Esophagus (tissue), 2 donors: ENCODE data around the gene NXNL1. TPM values are rescaled to one million over a fixed set of nuclear protein-coding genes. Genes with fewer than 3 reads are reported as not detected.
"Not testable (repeated sequence)": the region's sequence is repeated elsewhere in the genome, so short reads cannot be mapped to it uniquely, and the experiment has no call there.

ENCODE experiments used
- H3K27ac ChIP-seq, 2 donors: one replicate each; pipeline ENCODE4 v1.5.1; 2013; ENCODE audit warnings: low read depth in 2 of 2, mild to moderate bottlenecking in 2 of 2, inconsistent platforms in 1 of 2, low read length in 1 of 2, moderate library complexity in 1 of 2
- H3K27me3 ChIP-seq, 2 donors: one replicate each; pipeline ENCODE4 v1.6.1; 2013; ENCODE audit warnings: low read length in 2 of 2, control low read depth in 1 of 2, mild to moderate bottlenecking in 1 of 2; ENCODE audit not compliant: insufficient read depth in 2 of 2, control insufficient read depth in 1 of 2
- H3K36me3 ChIP-seq, 2 donors: one replicate each; pipeline ENCODE4 v1.6.1; 2013; ENCODE audit warnings: low read length in 1 of 2; ENCODE audit not compliant: control insufficient read depth in 2 of 2, insufficient read depth in 2 of 2
- H3K4me1 ChIP-seq, 2 donors: one replicate each; pipeline ENCODE4 v1.6.1; 2013; ENCODE audit warnings: low read length in 1 of 2; ENCODE audit not compliant: control insufficient read depth in 2 of 2, insufficient read depth in 2 of 2
- H3K4me3 ChIP-seq, 2 donors: one replicate each; pipeline ENCODE4 v1.5.1; 2013; ENCODE audit warnings: low read length in 2 of 2, mild to moderate bottlenecking in 2 of 2, low read depth in 1 of 2, moderate library complexity in 1 of 2
- H3K9me3 ChIP-seq, 2 donors: one replicate each; pipeline ENCODE4 v1.6.1; 2013; ENCODE audit warnings: mild to moderate bottlenecking in 2 of 2, low read depth in 1 of 2, low read length in 1 of 2, moderate library complexity in 1 of 2; ENCODE audit not compliant: control insufficient read depth in 2 of 2, insufficient read depth in 1 of 2
- WGBS, 2 donors: extraction: QIAGEN DNeasy Blood & Tissue Kit; methylation state at CpG; one replicate each; pipeline ENCODE4 v1.1.7; 2013; 5-methylcytosine and 5-hydroxymethylcytosine counted together
- polyA plus RNA-seq, 2 donors: library from polyadenylated mRNA; stranded (reverse); fragments of 200-250 nt; gene quantifications; one replicate each; pipeline ENCODE4 v1.2.3, GENCODE V29; 2013
- donor health status: healthy with polysubstance abuse.
- donor health status: Bipolar disorder and iron deficiency.

Gene NXNL1
- polyA plus RNA-seq, 2 donors, result not detected

- H3K27me3 ChIP-seq, result not testable (repeated sequence)
- WGBS, 2 donors, result 79 to 84% methylated on average over 6 of the region's 6 CpGs
- H3K27ac ChIP-seq, result peak overlapping the region in 1 of 2 donors; percentile 15
Measured at GRCh38 chr19:17475011-17475540, 14.3 kb upstream of the NXNL1 start.

GRCh38 chr19:17473041-17473440, 12.3 kb upstream of the NXNL1 start:
- H3K9me3 ChIP-seq, result no peaks in the 10 kb centered on the region
- no peak overlapping the region for H3K27ac ChIP-seq
- no peaks in the 10 kb centered on the region for H3K27me3 ChIP-seq
- H3K4me1 ChIP-seq, result peaks cover 0 to 14% of the 10 kb centered on the region in 2 donors
- no peak overlapping the region for H3K4me3 ChIP-seq
- H3K36me3 ChIP-seq, result no peaks in the 10 kb centered on the region
- 76 to 84% methylated on average over 9 of the region's 9 CpGs for WGBS, 2 donors

More at GRCh38 chr19:17475011-17475540, 14.3 kb upstream of the NXNL1 start:
- not testable (repeated sequence) for H3K4me1 ChIP-seq, H3K4me3 ChIP-seq, H3K36me3 ChIP-seq, H3K9me3 ChIP-seq

GRCh38 chr19:17471410-17472125, 10.8 kb upstream of the NXNL1 start:
- peaks cover 0 to 14% of the 10 kb centered on the region in 2 donors for H3K4me1 ChIP-seq
- peak overlapping the region in 1 of 2 donors; percentile 16 for H3K27ac ChIP-seq
- H3K9me3 ChIP-seq, result no peaks in the 10 kb centered on the region
- H3K27me3 ChIP-seq, result no peaks in the 10 kb centered on the region
- H3K36me3 ChIP-seq, result no peaks in the 10 kb centered on the region
- 54 to 55% methylated on average over 12 of the region's 12 CpGs for WGBS, 2 donors
- H3K4me3 ChIP-seq, result peak overlapping the region in 1 of 2 donors; percentile 58

- H3K9me3 ChIP-seq, result no peaks in the 10 kb centered on the region
- 0% methylated on average over 50 to 67 of the region's 67 CpGs for WGBS, 2 donors
- H3K4me3 ChIP-seq, result peak within 1 kb of the TSS; percentile 58 to 82
- H3K27ac ChIP-seq, result peak within 1 kb of the TSS; percentile 90 to 97
- no peaks in the 10 kb centered on the region for H3K36me3 ChIP-seq
- peaks cover 0 to 14% of the 10 kb centered on the region in 2 donors for H3K4me1 ChIP-seq
- no peaks in the 10 kb centered on the region for H3K27me3 ChIP-seq
Measured at GRCh38 chr19:17470068-17470841, 9.5 kb upstream of the NXNL1 start, which contains the start of gene SLC27A1. Gene SLC27A1, plus strand, starts transcription at chr19:17470524. Its CDS starts 17 bp downstream, at chr19:17470541.

GRCh38 chr19:17469481-17470067, 8.8 kb upstream of the NXNL1 start:
- WGBS, 2 donors, result 1% methylated on average over 31 of the region's 31 CpGs
- no peaks in the 10 kb centered on the region for H3K27me3 ChIP-seq
- peak overlapping the region; percentile 90 to 97 for H3K27ac ChIP-seq
- peak overlapping the region; percentile 58 to 82 for H3K4me3 ChIP-seq
- H3K4me1 ChIP-seq, result peaks cover 0 to 14% of the 10 kb centered on the region in 2 donors
- H3K9me3 ChIP-seq, result no peaks in the 10 kb centered on the region
- H3K36me3 ChIP-seq, result no peaks in the 10 kb centered on the region

- peak overlapping the region; percentile 39 to 58 for H3K4me3 ChIP-seq
- peak overlapping the region; percentile 90 to 97 for H3K27ac ChIP-seq
- no peaks in the 10 kb centered on the region for H3K9me3 ChIP-seq
- peaks cover 0 to 14% of the 10 kb centered on the region in 2 donors for H3K4me1 ChIP-seq
- H3K36me3 ChIP-seq, result no peaks in the 10 kb centered on the region
- 2 to 4% methylated on average over 19 of the region's 19 CpGs for WGBS, 2 donors
- no peaks in the 10 kb centered on the region for H3K27me3 ChIP-seq
Measured at GRCh38 chr19:17469092-17469480, 8.4 kb upstream of the NXNL1 start.

GRCh38 chr19:17468302-17469091, 7.8 kb upstream of the NXNL1 start:
- Histone ChIP-seq H3K4me1 (peaks cover 0 to 14% of the 10 kb centered on the region in 2 donors), H3K4me3 (peak overlapping the region; percentile 39 to 58), H3K27me3 (no peaks in the 10 kb centered on the region), H3K36me3 (no peaks in the 10 kb centered on the region), H3K9me3 (no peaks in the 10 kb centered on the region), H3K27ac (peak overlapping the region; percentile 90 to 97)
- WGBS, 2 donors, result 35 to 57% methylated on average over 25 of the region's 25 CpGs

GRCh38 chr19:17467471-17468301, 7.0 kb upstream of the NXNL1 start:
- 56 to 67% methylated on average over 12 of the region's 12 CpGs for WGBS, 2 donors
- Histone ChIP-seq H3K4me1 (peaks cover 0 to 14% of the 10 kb centered on the region in 2 donors), H3K27ac (peak overlapping the region; percentile 14 to 97), H3K36me3 (no peaks in the 10 kb centered on the region), H3K27me3 (no peaks in the 10 kb centered on the region), H3K4me3 (no peak overlapping the region), H3K9me3 (no peaks in the 10 kb centered on the region)
